LNCaP clone FGC (cell line): ENCODE data around the gene MRPL34.

ENCODE experiments used
- DNase-seq: peaks from one replicate; pipeline ENCODE4 v3.0.0-alpha.2; 2011; ENCODE audit warnings: low read depth
- H3K4me3 ChIP-seq: 2 replicates; pipeline ENCODE4 v1.5.1; 2011; ENCODE audit warnings: mild to moderate bottlenecking, low read depth, low read length, control low read depth
- TF ChIP-seq, protein P1 (sequence below): IDR thresholded peaks from 2 replicates; pipeline ENCODE4 v1.5.1; 2012; ENCODE audit warnings: mild to moderate bottlenecking; ENCODE audit not compliant: control insufficient read depth, insufficient read depth; ENCODE audit errors: extremely low read depth

Gene MRPL34

GRCh38 chr19:17321655-17322489, 16.2 kb downstream of the MRPL34 start:
- no peak for DNase-seq
- TF ChIP-seq, protein P1, sequence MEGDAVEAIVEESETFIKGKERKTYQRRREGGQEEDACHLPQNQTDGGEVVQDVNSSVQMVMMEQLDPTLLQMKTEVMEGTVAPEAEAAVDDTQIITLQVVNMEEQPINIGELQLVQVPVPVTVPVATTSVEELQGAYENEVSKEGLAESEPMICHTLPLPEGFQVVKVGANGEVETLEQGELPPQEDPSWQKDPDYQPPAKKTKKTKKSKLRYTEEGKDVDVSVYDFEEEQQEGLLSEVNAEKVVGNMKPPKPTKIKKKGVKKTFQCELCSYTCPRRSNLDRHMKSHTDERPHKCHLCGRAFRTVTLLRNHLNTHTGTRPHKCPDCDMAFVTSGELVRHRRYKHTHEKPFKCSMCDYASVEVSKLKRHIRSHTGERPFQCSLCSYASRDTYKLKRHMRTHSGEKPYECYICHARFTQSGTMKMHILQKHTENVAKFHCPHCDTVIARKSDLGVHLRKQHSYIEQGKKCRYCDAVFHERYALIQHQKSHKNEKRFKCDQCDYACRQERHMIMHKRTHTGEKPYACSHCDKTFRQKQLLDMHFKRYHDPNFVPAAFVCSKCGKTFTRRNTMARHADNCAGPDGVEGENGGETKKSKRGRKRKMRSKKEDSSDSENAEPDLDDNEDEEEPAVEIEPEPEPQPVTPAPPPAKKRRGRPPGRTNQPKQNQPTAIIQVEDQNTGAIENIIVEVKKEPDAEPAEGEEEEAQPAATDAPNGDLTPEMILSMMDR, result no peak
- no peak overlapping the region for H3K4me3 ChIP-seq

- DNase-seq, result no peak
- TF ChIP-seq, protein P1, result no peak
- no peak overlapping the region for H3K4me3 ChIP-seq
These were observed 17.2 kb downstream of the MRPL34 start for GRCh38 chr19:17322854-17323253.

- TF ChIP-seq, protein P1, result no peak
- DNase-seq, result no peak
- H3K4me3 ChIP-seq, result no peak overlapping the region
These were observed 17.8 kb downstream of the MRPL34 start for GRCh38 chr19:17323300-17323963.

DNA sequence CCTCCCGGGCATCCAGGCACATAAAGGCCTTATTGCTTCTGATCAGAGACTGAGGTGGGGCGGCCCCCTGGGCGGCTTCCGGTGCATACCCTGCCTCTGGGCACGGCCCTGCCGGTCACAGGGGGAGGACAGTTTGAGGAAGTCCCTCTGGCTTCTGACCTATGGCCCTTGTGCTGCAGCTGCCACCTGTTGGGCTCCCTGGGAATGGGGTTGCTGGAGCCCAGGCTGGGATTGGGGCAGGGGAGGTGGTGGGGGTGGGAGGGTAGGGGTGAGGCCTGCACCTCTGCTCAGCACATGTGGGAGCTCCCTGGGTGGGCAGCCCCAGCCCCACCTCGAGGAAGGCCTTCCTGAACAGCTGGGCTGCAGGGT, 18.3 kb downstream of the MRPL34 start:
- H3K4me3 ChIP-seq, result no peak overlapping the region
- no peak for DNase-seq
- TF ChIP-seq, protein P1, result no peak

- no peak for DNase-seq
- H3K4me3 ChIP-seq, result no peak overlapping the region
- TF ChIP-seq, protein P1, result no peak
These were observed 18.9 kb downstream of the MRPL34 start for GRCh38 chr19:17324357-17325114.

DNA sequence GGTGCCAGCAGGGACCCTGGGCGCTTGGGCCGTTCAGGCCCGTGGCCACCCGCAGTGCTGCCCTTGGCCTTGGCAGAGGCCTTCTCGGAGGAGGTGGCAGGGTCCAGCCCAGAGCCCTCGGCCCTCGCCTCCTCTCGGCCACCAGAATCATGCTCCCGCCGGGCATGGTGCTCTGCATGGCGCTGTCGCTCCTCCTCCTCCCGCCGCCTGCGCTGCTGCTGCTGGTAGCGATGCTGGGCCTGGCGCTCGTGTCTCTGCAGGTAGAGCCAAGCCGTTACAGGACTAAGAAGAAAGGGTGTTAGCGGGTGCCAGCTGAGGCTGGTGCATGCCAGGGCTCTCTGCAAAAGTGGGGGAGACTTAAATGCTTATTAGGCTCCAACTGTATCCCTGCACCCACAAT, 19.5 kb downstream of the MRPL34 start:
- no peak for DNase-seq
- TF ChIP-seq, protein P1, result no peak
- H3K4me3 ChIP-seq, result no peak overlapping the region
